IPS DF 19.7 (cell line): ENCODE measurements around the gene ZBTB1.
"Not testable (repeated sequence)": the region's sequence is repeated elsewhere in the genome, so short reads cannot be mapped to it uniquely, and the experiment has no call there.

Experiments
- DNase-seq: peaks from one replicate; pipeline ENCODE4 v3.0.0-alpha.2; 2013; ENCODE audit warnings: low read depth, low spot score

ZBTB1 gene

GRCh38 chr14:64522591-64523355 lies 18.2 kb downstream of the ZBTB1 start:
- no peak for DNase-seq

DNA sequence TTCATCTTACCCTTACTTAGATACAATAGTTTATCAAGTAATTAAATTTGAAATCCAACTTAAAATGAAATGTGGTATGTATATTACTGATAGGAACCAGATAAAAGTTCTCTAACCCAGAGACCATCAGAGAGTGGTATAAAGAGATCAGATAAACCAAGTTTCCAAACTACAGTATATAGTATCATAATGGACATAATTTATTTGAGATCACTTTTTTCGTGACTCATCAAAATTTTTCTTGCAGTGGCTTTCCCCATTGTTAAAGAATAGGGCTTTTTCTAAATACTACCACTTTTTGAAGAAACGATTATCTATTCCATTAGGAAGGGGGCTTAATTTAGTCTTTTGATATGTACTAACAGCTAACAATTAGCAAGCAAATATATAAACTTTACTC lies 20.8 kb downstream of the ZBTB1 start:
- DNase-seq = no peak

- no peak for DNase-seq
Measured at GRCh38 chr14:64531567-64531966, 27.0 kb downstream of the ZBTB1 start.

GRCh38 chr14:64536488-64537245 lies 32.1 kb downstream of the ZBTB1 start:
- DNase-seq = no peak

DNA sequence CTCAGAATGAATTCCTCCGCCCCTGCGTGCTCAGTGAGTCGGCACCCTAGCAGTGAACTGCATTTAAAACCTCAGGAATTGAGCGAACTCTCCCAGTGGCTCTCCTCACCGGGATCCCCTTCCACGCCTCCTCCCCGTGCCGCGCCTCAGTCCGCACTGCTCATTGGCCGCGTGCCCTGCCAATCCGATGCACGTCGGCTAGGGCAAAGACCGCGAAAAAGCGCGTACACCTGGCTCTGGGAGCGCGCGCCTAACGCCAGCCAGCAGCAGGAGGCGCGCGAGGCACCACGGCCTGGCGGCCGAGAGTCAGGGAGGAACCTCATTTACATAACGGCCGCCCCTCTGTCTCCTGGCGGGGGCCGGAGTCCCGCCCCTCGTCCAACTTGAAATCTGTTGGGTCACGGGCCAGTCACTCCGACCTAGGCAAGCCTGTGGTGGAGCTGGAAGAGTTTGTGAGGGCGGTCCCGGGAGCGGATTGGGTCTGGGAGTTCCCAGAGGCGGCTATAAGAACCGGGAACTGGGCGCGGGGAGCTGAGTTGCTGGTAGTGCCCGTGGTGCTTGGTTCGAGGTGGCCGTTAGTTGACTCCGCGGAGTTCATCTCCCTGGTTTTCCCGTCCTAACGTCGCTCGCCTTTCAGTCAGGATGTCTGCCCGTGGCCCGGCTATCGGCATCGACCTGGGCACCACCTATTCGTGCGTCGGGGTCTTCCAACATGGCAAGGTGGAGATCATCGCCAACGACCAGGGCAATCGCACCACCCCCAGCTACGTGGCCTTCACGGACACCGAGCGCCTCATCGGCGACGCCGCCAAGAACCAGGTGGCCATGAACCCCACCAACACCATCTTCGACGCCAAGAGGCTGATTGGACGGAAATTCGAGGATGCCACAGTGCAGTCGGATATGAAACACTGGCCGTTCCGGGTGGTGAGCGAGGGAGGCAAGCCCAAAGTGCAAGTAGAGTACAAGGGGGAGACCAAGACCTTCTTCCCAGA lies 35.9 kb downstream of the ZBTB1 start, which contains the start of gene HSPA2:
Gene HSPA2, plus strand, starts transcription at position 534 of the 995 bp plus-strand sequence. Its CDS starts 109 bp downstream, at position 643.
- peak; percentile 94 for DNase-seq

DNA sequence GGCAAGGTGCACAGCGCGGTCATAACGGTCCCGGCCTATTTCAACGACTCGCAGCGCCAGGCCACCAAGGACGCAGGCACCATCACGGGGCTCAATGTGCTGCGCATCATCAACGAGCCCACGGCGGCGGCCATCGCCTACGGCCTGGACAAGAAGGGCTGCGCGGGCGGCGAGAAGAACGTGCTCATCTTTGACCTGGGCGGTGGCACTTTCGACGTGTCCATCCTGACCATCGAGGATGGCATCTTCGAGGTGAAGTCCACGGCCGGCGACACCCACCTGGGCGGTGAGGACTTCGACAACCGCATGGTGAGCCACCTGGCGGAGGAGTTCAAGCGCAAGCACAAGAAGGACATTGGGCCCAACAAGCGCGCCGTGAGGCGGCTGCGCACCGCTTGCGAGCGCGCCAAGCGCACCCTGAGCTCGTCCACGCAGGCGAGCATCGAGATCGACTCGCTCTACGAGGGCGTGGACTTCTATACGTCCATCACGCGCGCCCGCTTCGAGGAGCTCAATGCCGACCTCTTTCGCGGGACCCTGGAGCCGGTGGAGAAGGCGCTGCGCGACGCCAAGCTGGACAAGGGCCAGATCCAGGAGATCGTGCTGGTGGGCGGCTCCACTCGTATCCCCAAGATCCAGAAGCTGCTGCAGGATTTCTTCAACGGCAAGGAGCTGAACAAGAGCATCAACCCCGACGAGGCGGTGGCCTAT lies 36.8 kb downstream of the ZBTB1 start:
- DNase-seq = no peak

GRCh38 chr14:64541972-64542835 lies 37.6 kb downstream of the ZBTB1 start:
- no peak for DNase-seq

GRCh38 chr14:64542836-64543201 lies 38.2 kb downstream of the ZBTB1 start:
- DNase-seq = no peak

GRCh38 chr14:64544607-64545312 lies 40.2 kb downstream of the ZBTB1 start:
- no peak for DNase-seq

DNA sequence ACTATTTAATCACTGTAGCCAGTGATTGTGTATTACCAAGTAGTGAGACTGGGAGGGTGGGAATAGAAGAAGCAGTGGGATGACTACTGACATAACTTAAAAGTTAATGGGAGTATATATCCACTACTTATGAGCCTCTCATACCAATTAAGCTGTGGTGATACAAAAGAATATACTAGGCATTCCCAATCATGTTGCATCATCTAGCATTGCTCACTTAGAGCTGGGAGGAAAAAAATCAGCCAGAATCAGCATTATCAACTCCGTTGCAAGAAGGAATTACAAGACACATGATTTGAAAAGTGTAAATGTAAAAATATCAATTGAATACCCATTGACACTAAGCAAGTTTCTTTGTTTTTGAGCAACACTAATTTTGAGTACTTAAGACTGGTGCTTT lies 44.4 kb downstream of the ZBTB1 start:
- no peak for DNase-seq

GRCh38 chr14:64549791-64550620 lies 45.4 kb downstream of the ZBTB1 start, which contains the start of gene PPP1R36:
Gene PPP1R36 (plus strand): TSS chr14:64549961. CDS start chr14:64549998, 37 bp downstream.
- no peak for DNase-seq

DNA sequence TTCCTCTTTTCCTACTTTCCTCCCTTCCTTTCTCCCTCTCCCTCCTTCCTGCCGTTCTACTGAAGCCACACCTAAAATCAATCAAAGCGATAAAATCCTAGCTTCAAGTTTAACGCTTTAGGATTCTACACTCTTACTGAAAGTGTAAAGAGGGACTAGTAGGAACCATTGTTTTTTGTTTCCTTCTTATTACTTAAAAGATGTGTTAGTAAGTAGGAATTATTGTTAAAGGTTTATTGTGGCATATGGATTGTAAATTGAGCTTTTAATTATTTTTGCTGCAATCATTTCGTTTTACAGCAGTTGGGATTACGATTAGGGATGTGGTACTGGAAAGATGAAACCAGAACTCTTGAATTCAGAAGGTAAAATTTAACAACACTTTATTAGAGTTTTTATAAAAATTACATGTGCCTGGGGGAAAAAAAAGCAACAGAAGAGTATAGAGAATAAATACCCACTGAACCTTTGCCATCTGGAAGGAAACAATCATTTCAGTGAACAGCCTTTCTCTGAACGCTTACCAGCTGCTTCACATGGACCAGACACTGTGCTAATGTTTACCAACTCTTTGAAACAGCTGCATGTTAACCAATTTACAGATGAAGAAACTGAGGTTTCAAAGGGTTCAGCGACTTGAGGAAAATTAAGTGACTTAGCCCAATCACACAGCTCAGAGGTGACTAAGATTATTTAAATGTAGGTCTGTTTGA lies 46.2 kb downstream of the ZBTB1 start:
- DNase-seq = no peak

GRCh38 chr14:64554556-64554955 lies 50.0 kb downstream of the ZBTB1 start:
- no peak for DNase-seq

DNA sequence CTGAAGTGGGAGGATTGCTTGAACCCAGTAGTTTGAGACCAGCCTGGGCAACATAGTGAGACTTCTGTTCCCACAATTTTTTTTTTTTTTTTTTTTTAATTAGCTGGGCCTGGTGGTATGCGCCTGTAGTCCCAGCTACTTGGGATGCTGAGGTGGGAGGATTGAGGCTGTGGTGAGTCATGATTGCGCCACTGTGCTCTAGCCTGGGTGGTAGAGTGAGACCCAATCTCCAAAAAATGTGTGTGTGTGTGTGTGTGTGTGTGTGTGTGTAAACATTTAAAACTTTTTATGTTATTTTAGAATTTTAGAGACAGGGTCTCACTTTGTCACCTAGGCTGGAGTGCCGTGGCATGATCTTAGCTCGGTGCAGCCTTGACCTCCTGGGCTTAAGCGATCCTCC lies 52.0 kb downstream of the ZBTB1 start:
- DNase-seq = no peak

DNA sequence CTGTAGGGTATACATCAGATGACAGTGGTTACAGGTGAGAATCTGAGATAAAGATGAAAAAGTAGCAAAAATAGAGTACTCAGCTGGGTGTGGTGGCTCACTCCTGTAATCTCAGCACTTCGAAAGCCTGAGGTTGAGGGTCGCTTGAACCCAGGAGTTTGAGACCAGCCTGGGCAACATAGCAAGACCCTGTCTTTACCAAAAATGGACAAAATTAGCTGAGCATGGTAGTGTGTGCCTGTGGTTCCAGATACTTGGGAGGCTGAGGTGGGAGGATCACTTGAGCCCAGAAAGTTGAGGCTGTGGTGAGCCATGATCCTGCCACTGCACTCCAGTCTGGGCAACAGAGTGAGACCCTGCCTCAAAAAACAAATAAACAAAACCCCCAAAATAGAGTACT lies 53.6 kb downstream of the ZBTB1 start:
- not testable (repeated sequence) for DNase-seq

- no peak for DNase-seq
Measured at GRCh38 chr14:64561631-64562030, 57.1 kb downstream of the ZBTB1 start.

DNA sequence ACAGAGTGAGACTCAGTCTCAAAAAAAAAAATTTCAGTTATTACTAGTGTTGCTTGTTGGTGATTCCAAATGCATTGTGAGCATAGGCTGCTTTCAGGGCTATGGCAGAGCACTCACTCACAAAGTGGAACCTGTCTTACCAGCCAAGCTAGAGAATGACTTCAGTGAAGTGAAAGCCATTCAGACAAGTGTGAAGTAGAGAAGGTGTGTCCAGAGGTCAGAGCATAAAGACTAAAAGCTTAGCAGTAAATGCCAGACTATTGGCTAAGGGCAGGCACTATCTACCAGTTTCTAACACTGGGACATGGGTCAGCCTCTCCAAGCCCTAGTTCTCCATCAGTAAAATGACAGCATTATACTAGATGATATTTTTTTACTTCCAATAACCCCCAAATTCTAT lies 57.9 kb downstream of the ZBTB1 start:
- no peak for DNase-seq

DNA sequence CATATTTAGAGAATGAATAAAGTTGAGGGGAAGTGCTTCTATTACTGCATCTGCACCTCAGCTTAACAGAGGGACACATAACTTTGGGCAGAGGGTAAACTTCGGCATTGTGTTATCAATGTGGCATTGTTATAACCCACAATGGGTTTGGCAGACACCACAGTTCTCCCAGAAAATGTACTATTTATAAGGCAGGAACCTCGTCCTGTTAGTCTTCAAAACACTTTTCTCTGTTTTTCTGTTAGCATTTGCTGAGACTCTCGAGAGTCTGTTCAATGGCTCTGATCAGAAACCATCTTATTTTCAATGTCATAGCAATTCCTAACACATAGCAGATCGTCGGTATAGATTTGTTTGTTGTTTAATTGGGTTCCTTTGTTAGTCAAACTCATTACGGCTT lies 59.1 kb downstream of the ZBTB1 start:
- no peak for DNase-seq
